K562 (cell line): ENCODE data around the gene NDUFS5. TPM values are rescaled to one million over a fixed set of nuclear protein-coding genes. Genes with fewer than 3 reads are reported as not detected.
"Not testable (repeated sequence)": the region's sequence is repeated elsewhere in the genome, so short reads cannot be mapped to it uniquely, and the experiment has no call there.

Source experiments
- ATAC-seq: fragments of 200-7000 bp; cut with Tn5 transposase; 3 replicates; pipeline ENCODE4 v1.9.1; 2020; ENCODE audit warnings: moderate library complexity
- BruUV-seq: library from RNA; stranded (reverse); fragments of 400-500 nt; replicated peaks from 2 replicates; lab custom pipeline; 2021; lab: Mats Ljungman, UMichigan
- CTCF ChIA-PET: fragments of 300-600 bp; formaldehyde crosslinking; extraction: SDS; loops from one replicate; lab custom pipeline; 2021; ENCODE audit warnings: low intra/inter-chr PET ratio; lab: Yijun Ruan, JAX
- POLR2A ChIA-PET: fragments of 300-600, 350-650 bp; sonication (Branson Sonifier 250); formaldehyde crosslinking; extraction: SDS; loops from one replicate; lab custom pipeline; 2021; ENCODE audit warnings: antibody characterized with exemption, inconsistent platforms; lab: Yijun Ruan, JAX
- DNase-seq, 4 experiments: peaks; one replicate each; pipeline versions ENCODE4 v3.0.0 to v3.0.0-alpha.2; 2011 to 2018; ENCODE audit warnings: low spot score in 3 of 4, mixed read lengths in 3 of 4; ENCODE audit errors: extremely low read depth in 1 of 4
- FAIRE-seq: peaks from 2 replicates; lab custom pipeline; 2011; peaks lifted over from hg19 to GRCh38; lab: Jason Lieb, UNC
- H2AFZ ChIP-seq: 2 replicates; pipeline ENCODE4 v1.6.0; 2011; ENCODE audit warnings: low read depth, low read length, control low read depth, inconsistent platforms
- H3K27ac ChIP-seq: fragments of 200-600 bp; 3 replicates; pipeline ENCODE4 v1.8.0; 2011; ENCODE audit warnings: low read depth, mild to moderate bottlenecking, control low read depth, inconsistent platforms, low read length, moderate library complexity, mixed read lengths; ENCODE audit errors: extremely low read depth
- H3K27me3 ChIP-seq, 2 experiments: fragments of 300-600 bp in 1 of 2; 2 replicates in 1 of 2; 3 replicates in 1 of 2; pipeline versions ENCODE4 v1.6.0 to v1.8.0; 2011; ENCODE audit warnings: inconsistent platforms in 2 of 2, low read length in 2 of 2, mild to moderate bottlenecking in 1 of 2, mixed read lengths in 1 of 2, moderate library complexity in 1 of 2; ENCODE audit not compliant: control insufficient read depth in 2 of 2, insufficient read depth in 2 of 2
- H3K36me3 ChIP-seq: fragments of 300-600 bp; 3 replicates; pipeline ENCODE4 v1.8.0; 2011; ENCODE audit warnings: mild to moderate bottlenecking, low read length, inconsistent platforms; ENCODE audit not compliant: control insufficient read depth, insufficient read depth
- H3K4me1 ChIP-seq, 2 experiments: fragments of 200-600 bp in 1 of 2; replicated peaks in 1 of 2; 2 replicates in 1 of 2; 3 replicates in 1 of 2; pipeline versions ENCODE4 v1.5.1 to v1.8.0; 2011; ENCODE audit warnings: inconsistent platforms in 2 of 2, low read length in 2 of 2, mild to moderate bottlenecking in 1 of 2, mixed read lengths in 1 of 2, moderate library complexity in 1 of 2; ENCODE audit not compliant: control insufficient read depth in 2 of 2, insufficient read depth in 2 of 2
- H3K4me2 ChIP-seq: 2 replicates; pipeline ENCODE4 v1.6.1; 2011; ENCODE audit warnings: low read length, control low read depth, inconsistent platforms, mixed read lengths; ENCODE audit not compliant: insufficient read depth
- H3K4me3 ChIP-seq: fragments of 200-600 bp; sonication (generic), shearing (Covaris generic); 2 replicates; pipeline ENCODE4 v1.5.1; 2016; ENCODE audit warnings: control low read depth, inconsistent platforms
- H3K79me2 ChIP-seq: fragments of 200-600 bp; 3 replicates; pipeline ENCODE4 v1.8.0; 2011; ENCODE audit warnings: low read length, inconsistent platforms; ENCODE audit not compliant: control insufficient read depth, insufficient read depth
- H3K9ac ChIP-seq, 2 experiments: 2 replicates each; pipeline versions ENCODE4 v1.6.0 to v1.6.1; 2011; ENCODE audit warnings: low read depth in 2 of 2, low read length in 2 of 2, control low read depth in 1 of 2, inconsistent platforms in 1 of 2, mild to moderate bottlenecking in 1 of 2, mixed read lengths in 1 of 2; ENCODE audit not compliant: insufficient read depth in 1 of 2
- H3K9me1 ChIP-seq: one replicate; pipeline ENCODE4 v1.6.0; 2011; ENCODE audit warnings: inconsistent platforms, mild to moderate bottlenecking, low read length, moderate library complexity; ENCODE audit not compliant: control insufficient read depth, insufficient read depth
- H3K9me3 ChIP-seq: replicated peaks from 2 replicates; pipeline ENCODE4 v1.5.1; 2011; ENCODE audit warnings: low read depth, low read length, inconsistent platforms; ENCODE audit not compliant: control insufficient read depth, insufficient read depth
- H4K20me1 ChIP-seq: replicated peaks from 2 replicates; pipeline ENCODE4 v1.6.1; 2011; ENCODE audit warnings: low read length, inconsistent platforms, mixed read lengths; ENCODE audit not compliant: control insufficient read depth, insufficient read depth
- CHAMP1 ChIP-seq: fragments of 450-650 bp; IDR thresholded peaks from 2 replicates; pipeline ENCODE4 v1.6.1; 2016; ENCODE audit warnings: mild to moderate bottlenecking
- GATA2 ChIP-seq: sonication (generic); formaldehyde crosslinking; IDR thresholded peaks from 2 replicates; pipeline ENCODE4 v1.4.0; 2020; ENCODE audit warnings: mild to moderate bottlenecking, missing genetic modification reagents
- MEF2A ChIP-seq: IDR thresholded peaks from 2 replicates; pipeline ENCODE4 v1.6.1; 2011; ENCODE audit warnings: low read depth, mild to moderate bottlenecking, low read length, moderate library complexity; ENCODE audit not compliant: control insufficient read depth
- MYNN ChIP-seq, 2 experiments: sonication (generic); formaldehyde crosslinking in 1 of 2; IDR thresholded peaks; 2 replicates each; pipeline versions ENCODE4 v1.5.0 to v1.6.1; 2016 to 2020; ENCODE audit warnings: antibody characterized with exemption in 1 of 2, missing genetic modification reagents in 1 of 2
- SREBF2 ChIP-seq: sonication (generic); formaldehyde crosslinking; IDR thresholded peaks from 2 replicates; pipeline ENCODE4 v1.4.0; 2020; ENCODE audit warnings: mild to moderate bottlenecking, missing genetic modification reagents
- ZFP30 ChIP-seq: fragments of 250-450 bp; sonication (Bioruptor Pico); IDR thresholded peaks from 2 replicates; pipeline ENCODE4 v1.8.0; 2022; ENCODE audit warnings: moderate library complexity, mild to moderate bottlenecking, inconsistent platforms, borderline replicate concordance
- ZKSCAN1 ChIP-seq: fragments of 150-350 bp; IDR thresholded peaks from 2 replicates; pipeline ENCODE4 v1.6.1; 2016; ENCODE audit warnings: low read depth, low read length
- WGBS: fragments of 100-300 bp; shearing (Covaris generic); methylation state at CpG from one replicate; pipeline ENCODE4 v1.1.6; 2016; ENCODE audit warnings: low coverage, mixed read lengths; ENCODE audit not compliant: insufficient coverage; ENCODE audit errors: missing lambda C conversion rate; 5-methylcytosine and 5-hydroxymethylcytosine counted together
- in situ Hi-C: fragments of 300-500 bp; cut with MboI; formaldehyde crosslinking; loops from 4 replicates; pipeline ENCODE4 v1.15.0; 2018; ENCODE audit warnings: inconsistent platforms, mixed read lengths
- intact Hi-C: fragments of 100-400 bp; cut with micrococcal nuclease; formaldehyde crosslinking; loops from 2 replicates; pipeline ENCODE4 v1.14.2; 2022
- polyA plus RNA-seq, 8 experiments: library from polyadenylated mRNA; depleted of rRNA in 4 of 8; stranded (reverse) in 5 of 8; unstranded in 3 of 8; fragments of >200 nt; fragmentation: Nextera tagmentation in 2 of 8; fragmentation: Illumina TruSeq in 1 of 8; extraction: Ambion mirVana in 2 of 8; extraction: Trizol in 1 of 8; gene quantifications; 2 replicates each; pipeline versions ENCODE4 v1.2.1 to v1.2.3, GENCODE V29; 2011 to 2014; ENCODE audit warnings: inconsistent platforms in 1 of 8, missing spikeins in 1 of 8
- total RNA-seq, 7 experiments: library from RNA; depleted of rRNA in 6 of 7; stranded (reverse); fragments of >200 nt in 6 of 7; fragmentation: Illumina TruSeq in 2 of 7; extraction: Trizol in 2 of 7; gene quantifications; 2 replicates each; pipeline versions ENCODE4 v1.2.1 to v1.2.3, GENCODE V29; 2011 to 2021; ENCODE audit warnings: low replicate concordance in 1 of 7
- TF ChIP-seq, protein P1 (sequence below), 2 experiments: fragments of 450-650 bp; IDR thresholded peaks; 2 replicates each; pipeline ENCODE4 v1.6.1; 2018; ENCODE audit warnings: mild to moderate bottlenecking in 2 of 2, low read depth in 1 of 2; ENCODE audit not compliant: partially characterized antibody in 2 of 2
- TF ChIP-seq, protein P2 (sequence below), 3 experiments: fragments of 200-800 bp in 1 of 3; fragments of 250-450 bp in 1 of 3; fragments of 450-650 bp in 1 of 3; sonication (Bioruptor Pico) in 1 of 3; sonication (Bioruptor generic) in 1 of 3; formaldehyde crosslinking in 1 of 3; IDR thresholded peaks; 2 replicates each; pipeline versions ENCODE4 v1.6.1 to v1.8.0; 2016 to 2022; ENCODE audit warnings: mild to moderate bottlenecking in 2 of 3, missing genetic modification characterization in 2 of 3, missing compliant biosample characterization in 1 of 3, moderate library complexity in 1 of 3

Gene NDUFS5
- total and polyA plus RNA-seq, 9 of the 15 experiments (the other 6 are each of a cell fraction or from before 2014, with no cell fraction given): 499 to 2,737 (median 1,281) TPM

GRCh38 chr1:39017266-39017665 lies 8.9 kb upstream of the NDUFS5 start (continued):
- TF ChIP-seq SREBF2 (CRISPR knock-in tag) (no peak), ZFP30 (CRISPR knock-in tag) (no peak), MEF2A (no peak), CHAMP1 (no peak), GATA2 (CRISPR knock-in tag) (no peak), MYNN (IDR thresholded peaks at IDR 0.05) (no peak), MYNN (CRISPR knock-in tag; IDR thresholded peaks at IDR 0.05) (no peak), ZKSCAN1 (no peak)
- TF ChIP-seq, protein P1, sequence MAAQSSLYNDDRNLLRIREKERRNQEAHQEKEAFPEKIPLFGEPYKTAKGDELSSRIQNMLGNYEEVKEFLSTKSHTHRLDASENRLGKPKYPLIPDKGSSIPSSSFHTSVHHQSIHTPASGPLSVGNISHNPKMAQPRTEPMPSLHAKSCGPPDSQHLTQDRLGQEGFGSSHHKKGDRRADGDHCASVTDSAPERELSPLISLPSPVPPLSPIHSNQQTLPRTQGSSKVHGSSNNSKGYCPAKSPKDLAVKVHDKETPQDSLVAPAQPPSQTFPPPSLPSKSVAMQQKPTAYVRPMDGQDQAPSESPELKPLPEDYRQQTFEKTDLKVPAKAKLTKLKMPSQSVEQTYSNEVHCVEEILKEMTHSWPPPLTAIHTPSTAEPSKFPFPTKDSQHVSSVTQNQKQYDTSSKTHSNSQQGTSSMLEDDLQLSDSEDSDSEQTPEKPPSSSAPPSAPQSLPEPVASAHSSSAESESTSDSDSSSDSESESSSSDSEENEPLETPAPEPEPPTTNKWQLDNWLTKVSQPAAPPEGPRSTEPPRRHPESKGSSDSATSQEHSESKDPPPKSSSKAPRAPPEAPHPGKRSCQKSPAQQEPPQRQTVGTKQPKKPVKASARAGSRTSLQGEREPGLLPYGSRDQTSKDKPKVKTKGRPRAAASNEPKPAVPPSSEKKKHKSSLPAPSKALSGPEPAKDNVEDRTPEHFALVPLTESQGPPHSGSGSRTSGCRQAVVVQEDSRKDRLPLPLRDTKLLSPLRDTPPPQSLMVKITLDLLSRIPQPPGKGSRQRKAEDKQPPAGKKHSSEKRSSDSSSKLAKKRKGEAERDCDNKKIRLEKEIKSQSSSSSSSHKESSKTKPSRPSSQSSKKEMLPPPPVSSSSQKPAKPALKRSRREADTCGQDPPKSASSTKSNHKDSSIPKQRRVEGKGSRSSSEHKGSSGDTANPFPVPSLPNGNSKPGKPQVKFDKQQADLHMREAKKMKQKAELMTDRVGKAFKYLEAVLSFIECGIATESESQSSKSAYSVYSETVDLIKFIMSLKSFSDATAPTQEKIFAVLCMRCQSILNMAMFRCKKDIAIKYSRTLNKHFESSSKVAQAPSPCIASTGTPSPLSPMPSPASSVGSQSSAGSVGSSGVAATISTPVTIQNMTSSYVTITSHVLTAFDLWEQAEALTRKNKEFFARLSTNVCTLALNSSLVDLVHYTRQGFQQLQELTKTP (IDR thresholded peaks at IDR 0.05; ENCODE audit: low read depth in 1 of 2, partially characterized antibody in 2 of 2): no peak
- TF ChIP-seq, protein P2, sequence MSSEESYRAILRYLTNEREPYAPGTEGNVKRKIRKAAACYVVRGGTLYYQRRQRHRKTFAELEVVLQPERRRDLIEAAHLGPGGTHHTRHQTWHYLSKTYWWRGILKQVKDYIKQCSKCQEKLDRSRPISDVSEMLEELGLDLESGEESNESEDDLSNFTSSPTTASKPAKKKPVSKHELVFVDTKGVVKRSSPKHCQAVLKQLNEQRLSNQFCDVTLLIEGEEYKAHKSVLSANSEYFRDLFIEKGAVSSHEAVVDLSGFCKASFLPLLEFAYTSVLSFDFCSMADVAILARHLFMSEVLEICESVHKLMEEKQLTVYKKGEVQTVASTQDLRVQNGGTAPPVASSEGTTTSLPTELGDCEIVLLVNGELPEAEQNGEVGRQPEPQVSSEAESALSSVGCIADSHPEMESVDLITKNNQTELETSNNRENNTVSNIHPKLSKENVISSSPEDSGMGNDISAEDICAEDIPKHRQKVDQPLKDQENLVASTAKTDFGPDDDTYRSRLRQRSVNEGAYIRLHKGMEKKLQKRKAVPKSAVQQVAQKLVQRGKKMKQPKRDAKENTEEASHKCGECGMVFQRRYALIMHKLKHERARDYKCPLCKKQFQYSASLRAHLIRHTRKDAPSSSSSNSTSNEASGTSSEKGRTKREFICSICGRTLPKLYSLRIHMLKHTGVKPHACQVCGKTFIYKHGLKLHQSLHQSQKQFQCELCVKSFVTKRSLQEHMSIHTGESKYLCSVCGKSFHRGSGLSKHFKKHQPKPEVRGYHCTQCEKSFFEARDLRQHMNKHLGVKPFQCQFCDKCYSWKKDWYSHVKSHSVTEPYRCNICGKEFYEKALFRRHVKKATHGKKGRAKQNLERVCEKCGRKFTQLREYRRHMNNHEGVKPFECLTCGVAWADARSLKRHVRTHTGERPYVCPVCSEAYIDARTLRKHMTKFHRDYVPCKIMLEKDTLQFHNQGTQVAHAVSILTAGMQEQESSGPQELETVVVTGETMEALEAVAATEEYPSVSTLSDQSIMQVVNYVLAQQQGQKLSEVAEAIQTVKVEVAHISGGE (CRISPR knock-in tag; IDR thresholded peaks at IDR 0.05): no peak

GRCh38 chr1:39020494-39020893 lies 5.7 kb upstream of the NDUFS5 start:
- H3K9me3 ChIP-seq, DNase-seq, CTCF ChIA-PET, H3K4me3 ChIP-seq, FAIRE-seq, H3K79me2 ChIP-seq, H3K27me3 ChIP-seq, H3K4me2 ChIP-seq, BruUV-seq, in situ Hi-C loops, H3K9me1 ChIP-seq, intact Hi-C loops, ATAC-seq, H3K9ac ChIP-seq, H3K27ac ChIP-seq, H4K20me1 ChIP-seq, H3K36me3 ChIP-seq, H3K4me1 ChIP-seq, H2AFZ ChIP-seq: not testable (repeated sequence)
- 0% methylated on average over 1 of the region's 1 CpG for WGBS
- POLR2A ChIA-PET: interaction anchor here (0.6 kb wide), 1 partner anchor 721 kb away, joined by 3 read pairs; no protein-coding TSS in a partner anchor
